ENCODE data around the gene ABHD5.

DNA sequence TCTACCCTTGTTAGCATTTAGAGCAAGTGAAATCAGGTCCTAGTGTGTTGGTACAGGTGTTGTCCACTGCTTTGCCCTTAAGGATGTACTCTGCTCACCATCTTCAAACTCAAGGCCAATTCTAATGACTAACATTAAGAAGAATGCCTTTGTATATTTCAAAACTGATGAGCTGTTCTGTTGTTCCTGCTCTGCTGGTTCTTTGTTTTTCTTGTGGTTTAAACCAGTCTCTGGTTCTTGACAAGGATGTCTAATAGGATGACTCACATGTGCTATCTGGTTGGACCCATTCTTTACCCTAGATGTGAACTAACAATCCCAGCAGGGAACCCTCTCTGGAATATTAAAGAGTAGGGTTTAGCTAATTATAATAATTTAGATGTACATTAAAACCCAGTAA is 17.3 kb downstream of the ABHD5 start:
- TF ChIP-seq CTCF (conservative IDR thresholded peaks at IDR 0.05; ENCODE audit: low read length) (no peak), EZH2phosphoT487 (IDR thresholded peaks at IDR 0.05; ENCODE audit: borderline replicate concordance, low read depth, low read length) (no peak)
